OCI-LY3 (cell line): ENCODE results near the gene COMMD2.

Experiments used
- H2AFZ ChIP-seq: fragments of 200-600, 300-600 bp; shearing (Covaris generic); 2 replicates; pipeline ENCODE4 v1.6.0; 2014; ENCODE audit warnings: antibody characterized with exemption, low read depth, low read length
- H3K27ac ChIP-seq: fragments of 200-600, 300-600 bp; sonication (generic); 2 replicates; pipeline ENCODE4 v1.5.1; 2014; ENCODE audit warnings: mild to moderate bottlenecking, low read length, moderate library complexity, mixed read lengths
- H3K27me3 ChIP-seq: fragments of 200-600, 300-600 bp; sonication (generic); 2 replicates; pipeline ENCODE4 v1.6.1; 2014; ENCODE audit warnings: low read depth, low read length, mixed read lengths
- H3K36me3 ChIP-seq: fragments of 200-600, 300-600 bp; sonication (generic); replicated peaks from 2 replicates; pipeline ENCODE3; 2014; ENCODE audit warnings: low read depth, low read length, mixed read lengths
- H3K4me1 ChIP-seq: fragments of 300-600, 200-600 bp; sonication (generic); 2 replicates; pipeline ENCODE4 v1.6.1; 2014; ENCODE audit warnings: low read length, mixed read lengths
- H3K4me2 ChIP-seq: fragments of 200-600, 300-600 bp; sonication (generic); 2 replicates; pipeline ENCODE4 v1.6.1; 2014; ENCODE audit warnings: low read length, mixed read lengths
- H3K4me3 ChIP-seq: fragments of 300-600, 200-600 bp; sonication (generic); 2 replicates; pipeline ENCODE4 v1.5.1; 2014; ENCODE audit warnings: antibody characterized with exemption, mild to moderate bottlenecking, low read length, moderate library complexity
- H3K79me2 ChIP-seq: fragments of 300-600, 200-600 bp; shearing (Covaris generic); 2 replicates; pipeline ENCODE4 v1.6.1; 2014; ENCODE audit warnings: mild to moderate bottlenecking, low read length, mixed read lengths
- H3K9ac ChIP-seq: fragments of 300-600, 200-600 bp; shearing (Covaris generic); 2 replicates; pipeline ENCODE4 v1.6.0; 2014; ENCODE audit warnings: mild to moderate bottlenecking, low read length, moderate library complexity
- H3K9me3 ChIP-seq: fragments of 200-600, 300-600 bp; shearing (Covaris generic); 2 replicates; pipeline ENCODE4 v1.6.1; 2014; ENCODE audit warnings: low read length, mixed read lengths; ENCODE audit not compliant: insufficient read depth
- H4K20me1 ChIP-seq: fragments of 200-600, 300-600 bp; sonication (generic); 2 replicates; pipeline ENCODE4 v1.6.1; 2016; ENCODE audit warnings: low read length, mixed read lengths; ENCODE audit not compliant: insufficient read depth
- EZH2phosphoT487 ChIP-seq: fragments of 200-600 bp; shearing (Covaris generic); IDR thresholded peaks from 2 replicates; pipeline ENCODE4 v1.6.1; 2018; ENCODE audit warnings: antibody characterized with exemption, mixed run types, low read depth
- TF ChIP-seq, protein P1 (sequence below): fragments of 200-600, 300-600 bp; sonication (generic); IDR thresholded peaks from 2 replicates; pipeline ENCODE4 v1.5.1; 2014; ENCODE audit warnings: antibody characterized with exemption, low read length, low read depth

Gene COMMD2

DNA sequence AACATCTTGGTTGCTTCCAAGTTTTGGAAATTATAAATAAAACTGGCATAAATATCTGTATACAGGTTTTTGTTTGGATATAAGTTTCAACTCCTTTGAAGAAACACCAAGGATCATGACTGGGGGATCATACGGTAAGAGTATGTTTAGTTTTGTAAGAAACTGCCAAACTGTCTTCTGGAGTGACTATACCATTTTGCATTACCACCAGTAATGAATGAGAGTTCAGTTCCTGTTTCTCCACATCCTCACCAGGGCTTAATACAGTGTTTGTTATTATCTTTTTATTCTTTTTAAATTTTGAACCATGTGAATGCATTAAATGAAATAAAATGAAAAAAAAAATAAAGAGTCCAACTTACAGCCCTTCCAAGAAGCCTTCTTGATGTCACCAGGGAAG lies 43.7 kb upstream of the COMMD2 start:
- Histone ChIP-seq H3K4me2 (no peak overlapping the region), H3K4me3 (no peak overlapping the region), H3K79me2 (no peaks in the 10 kb centered on the region), H3K9ac (no peak overlapping the region), H3K27me3 (peaks cover 8% of the 10 kb centered on the region; the same call in 1 of the 2 replicates), H3K4me1 (no peaks in the 10 kb centered on the region), H3K9me3 (no peaks in the 10 kb centered on the region), H2AFZ (no peak overlapping the region), H3K36me3 (no peaks in the 10 kb centered on the region), H3K27ac (no peak overlapping the region), H4K20me1 (no peaks in the 10 kb centered on the region)
- no peak for TF ChIP-seq EZH2phosphoT487
- TF ChIP-seq, protein P1, sequence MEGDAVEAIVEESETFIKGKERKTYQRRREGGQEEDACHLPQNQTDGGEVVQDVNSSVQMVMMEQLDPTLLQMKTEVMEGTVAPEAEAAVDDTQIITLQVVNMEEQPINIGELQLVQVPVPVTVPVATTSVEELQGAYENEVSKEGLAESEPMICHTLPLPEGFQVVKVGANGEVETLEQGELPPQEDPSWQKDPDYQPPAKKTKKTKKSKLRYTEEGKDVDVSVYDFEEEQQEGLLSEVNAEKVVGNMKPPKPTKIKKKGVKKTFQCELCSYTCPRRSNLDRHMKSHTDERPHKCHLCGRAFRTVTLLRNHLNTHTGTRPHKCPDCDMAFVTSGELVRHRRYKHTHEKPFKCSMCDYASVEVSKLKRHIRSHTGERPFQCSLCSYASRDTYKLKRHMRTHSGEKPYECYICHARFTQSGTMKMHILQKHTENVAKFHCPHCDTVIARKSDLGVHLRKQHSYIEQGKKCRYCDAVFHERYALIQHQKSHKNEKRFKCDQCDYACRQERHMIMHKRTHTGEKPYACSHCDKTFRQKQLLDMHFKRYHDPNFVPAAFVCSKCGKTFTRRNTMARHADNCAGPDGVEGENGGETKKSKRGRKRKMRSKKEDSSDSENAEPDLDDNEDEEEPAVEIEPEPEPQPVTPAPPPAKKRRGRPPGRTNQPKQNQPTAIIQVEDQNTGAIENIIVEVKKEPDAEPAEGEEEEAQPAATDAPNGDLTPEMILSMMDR = no peak

DNA sequence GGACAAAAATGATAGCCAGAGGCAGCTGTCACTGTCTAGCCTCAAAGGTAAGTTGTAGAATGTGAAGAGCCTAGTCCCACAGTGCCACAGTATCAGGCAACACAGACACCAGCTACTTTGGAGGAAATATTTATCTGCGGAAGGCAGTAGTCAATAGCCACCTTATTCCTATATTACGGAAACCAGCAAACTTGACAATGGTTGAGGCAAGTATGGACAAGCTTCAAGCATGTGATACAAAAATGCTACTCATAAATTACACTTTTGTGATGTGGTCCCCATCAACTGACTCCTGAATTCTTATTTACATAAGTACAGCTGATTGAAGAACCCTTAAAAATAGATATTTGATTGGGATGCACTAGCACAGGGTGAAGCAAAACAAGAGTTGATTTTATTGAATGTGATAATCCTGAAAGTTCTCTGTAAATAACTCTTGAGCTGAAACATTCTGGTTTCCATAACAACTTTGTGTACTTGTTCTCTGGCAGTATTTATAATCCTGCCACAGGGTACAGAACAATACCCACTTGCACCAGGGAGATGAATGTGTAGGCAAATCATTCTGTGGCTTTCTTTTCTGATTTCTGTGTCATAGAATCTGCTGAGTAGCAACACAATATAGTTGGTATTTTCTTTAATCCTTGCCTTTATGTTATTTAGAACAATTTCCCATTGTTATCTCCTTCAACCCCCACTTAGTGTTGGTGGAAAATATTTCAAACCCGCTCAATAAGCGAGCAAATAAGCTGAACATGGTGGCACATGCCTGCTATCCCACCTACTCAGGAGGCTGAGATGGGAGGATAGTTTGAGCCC lies 40.4 kb upstream of the COMMD2 start, which contains the start of gene ANKUB1:
Gene ANKUB1, minus strand, starts transcription at position 103 of the 819 bp plus-strand sequence. CDS start 188 bp downstream, outside the sequence.
- H3K9me3 ChIP-seq = no peaks in the 10 kb centered on the region
- H2AFZ ChIP-seq = no peak within 1 kb of the TSS
- no peak within 1 kb of the TSS for H3K27ac ChIP-seq
- H3K79me2 ChIP-seq = no peaks in the 10 kb centered on the region
- TF ChIP-seq, protein P1 = no peak
- no peak for TF ChIP-seq EZH2phosphoT487
- no peak within 1 kb of the TSS for H3K9ac ChIP-seq
- no peak within 1 kb of the TSS for H3K4me2 ChIP-seq
- no peaks in the 10 kb centered on the region for H3K4me1 ChIP-seq
- H3K36me3 ChIP-seq = no peaks in the 10 kb centered on the region
- H4K20me1 ChIP-seq = no peaks in the 10 kb centered on the region
- H3K4me3 ChIP-seq = no peak within 1 kb of the TSS
- H3K27me3 ChIP-seq = peaks cover 22% of the 10 kb centered on the region

DNA sequence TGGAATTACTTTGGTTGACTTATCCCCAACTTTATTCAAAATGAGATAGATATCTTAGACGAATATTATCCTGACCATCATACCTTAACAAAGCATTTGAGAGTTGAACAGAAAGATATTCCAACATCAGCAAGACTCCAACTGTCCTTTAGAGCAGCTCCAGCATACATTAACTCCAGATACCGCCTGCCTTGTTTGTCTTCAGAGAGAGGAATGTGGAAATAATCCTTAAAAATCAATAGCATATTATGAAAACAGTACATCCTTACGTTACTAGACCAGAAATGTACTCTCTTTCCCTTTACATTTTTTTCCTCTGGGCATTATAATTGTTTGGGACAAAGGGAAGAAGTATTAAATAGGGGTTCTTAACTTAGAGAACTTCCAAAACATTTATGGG lies 38.4 kb upstream of the COMMD2 start:
- H3K9ac ChIP-seq = no peak overlapping the region
- no peaks in the 10 kb centered on the region for H3K9me3 ChIP-seq
- H3K79me2 ChIP-seq = no peaks in the 10 kb centered on the region
- no peak overlapping the region for H3K4me3 ChIP-seq
- H3K27me3 ChIP-seq = peaks cover 24% of the 10 kb centered on the region
- H4K20me1 ChIP-seq = no peaks in the 10 kb centered on the region
- H3K4me1 ChIP-seq = no peaks in the 10 kb centered on the region
- H3K27ac ChIP-seq = no peak overlapping the region
- H2AFZ ChIP-seq = no peak overlapping the region
- H3K36me3 ChIP-seq = no peaks in the 10 kb centered on the region
- TF ChIP-seq, protein P1 = no peak
- no peak for TF ChIP-seq EZH2phosphoT487
- no peak overlapping the region for H3K4me2 ChIP-seq

DNA sequence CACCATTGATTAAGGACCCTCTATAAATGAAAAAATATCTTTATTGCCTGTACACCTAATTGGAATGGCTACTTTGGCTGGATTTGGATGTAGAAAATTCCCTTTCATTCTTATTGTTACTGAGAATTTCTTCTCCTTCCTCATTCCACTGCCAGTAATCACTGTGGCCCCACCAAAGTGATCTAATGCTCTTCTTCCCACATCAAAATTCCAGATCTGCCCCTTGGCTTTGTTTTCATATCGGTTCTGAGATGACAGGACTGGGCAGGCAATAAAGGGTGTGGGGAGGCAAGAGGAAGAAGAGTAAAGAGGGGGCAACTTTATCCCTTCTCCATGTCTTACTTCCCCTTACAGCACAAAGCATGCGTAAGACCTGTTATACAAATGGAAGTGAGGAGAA lies 38.0 kb upstream of the COMMD2 start:
- Histone ChIP-seq H3K27ac (no peak overlapping the region), H3K4me3 (no peak overlapping the region), H3K9me3 (no peaks in the 10 kb centered on the region), H2AFZ (no peak overlapping the region), H3K4me2 (no peak overlapping the region), H3K27me3 (peaks cover 24% of the 10 kb centered on the region), H3K79me2 (no peaks in the 10 kb centered on the region), H3K36me3 (no peaks in the 10 kb centered on the region), H4K20me1 (no peaks in the 10 kb centered on the region), H3K4me1 (no peaks in the 10 kb centered on the region), H3K9ac (no peak overlapping the region)
- TF ChIP-seq EZH2phosphoT487 = no peak
- TF ChIP-seq, protein P1 = no peak
